ENCODE results near the gene LRIG1.

DNA sequence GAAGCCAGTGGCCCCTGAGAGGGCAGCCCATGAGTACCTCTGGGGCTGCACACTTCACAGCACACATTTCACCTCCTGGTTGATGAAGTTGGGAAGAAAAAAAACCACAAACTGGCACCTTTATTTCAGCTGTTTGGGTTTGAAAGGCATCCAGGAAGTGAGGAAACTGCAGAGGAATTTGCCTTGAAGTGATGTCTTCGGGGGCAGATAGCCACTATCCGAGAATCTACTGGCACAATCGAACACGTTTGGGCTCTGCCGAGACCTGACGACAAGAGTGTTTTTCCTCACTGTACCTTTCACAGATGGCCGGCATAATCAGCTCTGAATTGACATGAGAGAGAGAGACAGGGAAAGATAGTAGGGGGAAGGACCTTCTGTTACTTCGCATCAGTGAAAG, 59.7 kb downstream of the LRIG1 start:
- TF ChIP-seq, protein P1, sequence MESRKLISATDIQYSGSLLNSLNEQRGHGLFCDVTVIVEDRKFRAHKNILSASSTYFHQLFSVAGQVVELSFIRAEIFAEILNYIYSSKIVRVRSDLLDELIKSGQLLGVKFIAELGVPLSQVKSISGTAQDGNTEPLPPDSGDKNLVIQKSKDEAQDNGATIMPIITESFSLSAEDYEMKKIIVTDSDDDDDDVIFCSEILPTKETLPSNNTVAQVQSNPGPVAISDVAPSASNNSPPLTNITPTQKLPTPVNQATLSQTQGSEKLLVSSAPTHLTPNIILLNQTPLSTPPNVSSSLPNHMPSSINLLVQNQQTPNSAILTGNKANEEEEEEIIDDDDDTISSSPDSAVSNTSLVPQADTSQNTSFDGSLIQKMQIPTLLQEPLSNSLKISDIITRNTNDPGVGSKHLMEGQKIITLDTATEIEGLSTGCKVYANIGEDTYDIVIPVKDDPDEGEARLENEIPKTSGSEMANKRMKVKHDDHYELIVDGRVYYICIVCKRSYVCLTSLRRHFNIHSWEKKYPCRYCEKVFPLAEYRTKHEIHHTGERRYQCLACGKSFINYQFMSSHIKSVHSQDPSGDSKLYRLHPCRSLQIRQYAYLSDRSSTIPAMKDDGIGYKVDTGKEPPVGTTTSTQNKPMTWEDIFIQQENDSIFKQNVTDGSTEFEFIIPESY (IDR thresholded peaks at IDR 0.05) = no peak
- no peak for TF ChIP-seq KDM1A (IDR thresholded peaks at IDR 0.05; ENCODE audit: borderline replicate concordance)
- TF ChIP-seq SMAD1 (IDR thresholded peaks at IDR 0.05; ENCODE audit: low read depth, partially characterized antibody) = no peak
- no peak for TF ChIP-seq FOXK2 (IDR thresholded peaks at IDR 0.05)
- TF ChIP-seq, protein P2, sequence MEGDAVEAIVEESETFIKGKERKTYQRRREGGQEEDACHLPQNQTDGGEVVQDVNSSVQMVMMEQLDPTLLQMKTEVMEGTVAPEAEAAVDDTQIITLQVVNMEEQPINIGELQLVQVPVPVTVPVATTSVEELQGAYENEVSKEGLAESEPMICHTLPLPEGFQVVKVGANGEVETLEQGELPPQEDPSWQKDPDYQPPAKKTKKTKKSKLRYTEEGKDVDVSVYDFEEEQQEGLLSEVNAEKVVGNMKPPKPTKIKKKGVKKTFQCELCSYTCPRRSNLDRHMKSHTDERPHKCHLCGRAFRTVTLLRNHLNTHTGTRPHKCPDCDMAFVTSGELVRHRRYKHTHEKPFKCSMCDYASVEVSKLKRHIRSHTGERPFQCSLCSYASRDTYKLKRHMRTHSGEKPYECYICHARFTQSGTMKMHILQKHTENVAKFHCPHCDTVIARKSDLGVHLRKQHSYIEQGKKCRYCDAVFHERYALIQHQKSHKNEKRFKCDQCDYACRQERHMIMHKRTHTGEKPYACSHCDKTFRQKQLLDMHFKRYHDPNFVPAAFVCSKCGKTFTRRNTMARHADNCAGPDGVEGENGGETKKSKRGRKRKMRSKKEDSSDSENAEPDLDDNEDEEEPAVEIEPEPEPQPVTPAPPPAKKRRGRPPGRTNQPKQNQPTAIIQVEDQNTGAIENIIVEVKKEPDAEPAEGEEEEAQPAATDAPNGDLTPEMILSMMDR (IDR thresholded peaks at IDR 0.05 in 2 of 3, conservative IDR thresholded peaks at IDR 0.05 in 1 of 3; ENCODE audit: control insufficient read depth in 2 of 3, extremely low read depth in 1 of 3, insufficient read depth in 1 of 3, low read depth in 3 of 3, low read length in 3 of 3) = no peak
- no peak for TF ChIP-seq HDGF (IDR thresholded peaks at IDR 0.05)
- no peak for TF ChIP-seq SMARCA5 (IDR thresholded peaks at IDR 0.05)
- TF ChIP-seq JUND (IDR thresholded peaks at IDR 0.05; ENCODE audit: low read depth, low read length) = no peak
